Mesenteric fat pad (tissue), 1 donor: Measurements from ENCODE around the gene OLFM1. TPM values are rescaled to one million over a fixed set of nuclear protein-coding genes. Genes with fewer than 3 reads are reported as not detected.

Source experiments
- DNase-seq: peaks from one replicate; pipeline ENCODE4 v3.0.0-alpha.2; 2020; ENCODE audit warnings: low spot score
- total RNA-seq: library from RNA; stranded (reverse); fragmentation: NEBNext Ultra II Directional; extraction: Animal tissue kit (Norgen Biotek cat#: 25700); gene quantifications from one replicate; pipeline ENCODE4 v1.2.1, GENCODE V29; 2021
- donor health status: DM: yes; HTN: yes; CAD: no.

The OLFM1 gene
- total RNA-seq, 1 donor from 2014 or later = 22.6 TPM

DNA sequence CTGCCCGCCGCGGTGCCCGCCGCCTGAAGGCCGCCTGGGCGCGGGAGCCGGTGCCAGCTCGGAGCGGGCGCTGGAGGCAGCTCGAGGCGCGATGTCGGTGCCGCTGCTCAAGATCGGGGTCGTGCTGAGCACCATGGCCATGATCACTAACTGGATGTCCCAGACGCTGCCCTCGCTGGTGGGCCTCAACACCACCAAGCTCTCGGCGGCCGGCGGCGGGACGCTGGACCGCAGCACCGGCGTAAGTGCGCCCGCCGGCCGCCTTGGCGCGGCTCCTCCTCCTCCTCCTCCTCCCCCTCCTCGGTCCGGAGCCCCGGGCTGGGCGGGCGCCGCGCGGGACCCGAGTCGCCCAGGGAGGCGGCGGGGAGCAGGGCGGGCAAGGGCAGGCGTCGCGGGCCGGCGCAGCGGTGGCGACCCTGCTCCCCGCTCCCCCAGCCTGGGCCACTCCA lies 455 bp downstream of the OLFM1 start:
- DNase-seq = no peak

DNA sequence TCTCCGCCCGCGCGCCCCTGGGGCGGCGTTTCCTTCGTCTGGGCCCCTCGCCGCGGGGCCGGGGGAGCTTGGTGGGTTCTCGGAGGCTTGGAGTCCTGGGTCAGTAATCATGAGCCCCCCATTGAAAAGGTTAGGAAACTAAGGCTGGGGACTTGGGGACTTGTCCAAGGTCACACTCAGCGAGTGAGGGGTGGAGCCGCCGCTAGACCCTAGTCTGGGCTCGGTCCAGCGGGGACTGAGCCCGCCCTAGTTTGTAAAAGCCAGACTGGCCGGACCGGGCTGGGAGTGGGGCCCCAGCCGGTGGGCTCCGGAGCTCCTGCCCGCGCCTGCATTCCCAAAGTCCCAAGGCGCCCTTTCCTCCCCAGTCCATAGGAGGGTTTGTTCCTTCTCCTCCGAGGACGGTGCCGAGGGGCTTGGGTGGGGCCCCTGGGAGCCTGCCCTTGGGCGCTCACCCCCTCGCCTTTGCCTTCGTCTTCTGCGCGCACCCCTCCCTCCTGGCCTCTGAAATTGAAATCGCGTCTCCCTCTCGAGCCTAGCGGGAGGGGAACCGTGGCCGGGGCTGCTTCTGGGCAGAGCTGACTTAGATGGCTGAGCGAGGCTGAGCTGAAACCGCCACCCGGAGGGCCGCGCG lies 995 bp downstream of the OLFM1 start:
- DNase-seq = no peak

DNA sequence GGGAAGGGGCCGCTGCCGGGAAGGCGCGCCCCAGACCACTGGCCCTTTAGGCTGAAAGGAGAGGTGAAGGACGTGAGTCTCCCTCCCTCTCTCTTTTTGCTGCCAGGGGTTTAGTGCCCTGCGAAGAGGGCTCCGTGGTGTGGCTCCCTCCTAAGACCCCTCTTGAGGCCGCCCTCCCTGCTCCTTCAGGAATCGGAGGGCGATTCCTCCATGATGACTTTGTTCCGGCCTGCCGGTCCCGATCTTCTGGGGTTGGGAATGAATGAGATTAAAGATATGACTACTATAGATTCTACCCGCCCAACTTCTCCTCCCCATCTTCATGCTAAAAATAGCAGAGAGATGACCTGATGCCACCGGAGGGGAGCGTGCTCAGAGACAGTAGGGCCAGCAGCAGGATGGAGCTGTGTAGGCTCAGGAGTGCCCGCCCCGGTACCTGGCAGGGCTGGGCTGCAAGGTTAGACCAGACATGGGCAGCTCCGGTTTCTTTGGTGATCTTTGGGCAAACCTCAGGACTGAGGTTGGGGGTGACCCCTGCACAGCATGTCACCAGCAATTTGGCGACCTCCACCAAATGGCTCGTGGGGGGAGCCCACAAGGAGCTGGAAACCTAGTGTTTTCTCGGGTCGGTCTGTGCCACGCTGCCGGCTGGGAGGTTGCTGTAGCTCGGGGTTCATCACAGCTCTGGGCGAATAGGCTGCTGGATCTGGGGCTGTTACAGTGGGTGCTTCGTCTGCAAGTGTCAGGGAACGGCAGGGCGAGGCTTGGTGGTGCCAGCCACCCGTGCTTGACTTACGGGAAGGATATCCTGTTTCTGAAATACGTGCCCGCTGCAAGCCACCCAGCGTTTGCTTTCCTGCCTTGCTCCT lies 1.7 kb downstream of the OLFM1 start:
- no peak for DNase-seq

- DNase-seq = no peak
These were observed 2.6 kb downstream of the OLFM1 start for GRCh38 chr9:135090081-135090480.

- DNase-seq = no peak
These were observed 3.1 kb downstream of the OLFM1 start for GRCh38 chr9:135090547-135090946.

DNA sequence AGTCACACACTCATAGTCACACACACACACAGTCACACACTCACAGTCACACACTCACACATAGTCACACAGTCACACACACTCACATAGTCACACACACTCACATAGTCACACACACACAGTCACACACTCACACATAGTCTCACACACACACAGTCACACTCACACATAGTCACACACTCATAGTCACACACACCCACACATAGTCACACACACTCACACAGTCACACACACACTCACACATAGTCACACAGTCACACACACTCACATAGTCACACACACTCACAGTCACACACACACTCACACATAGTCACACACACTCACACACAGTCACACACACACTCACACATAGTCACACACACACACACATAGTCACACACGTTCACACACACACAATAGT lies 4.1 kb downstream of the OLFM1 start:
- DNase-seq = no peak

DNA sequence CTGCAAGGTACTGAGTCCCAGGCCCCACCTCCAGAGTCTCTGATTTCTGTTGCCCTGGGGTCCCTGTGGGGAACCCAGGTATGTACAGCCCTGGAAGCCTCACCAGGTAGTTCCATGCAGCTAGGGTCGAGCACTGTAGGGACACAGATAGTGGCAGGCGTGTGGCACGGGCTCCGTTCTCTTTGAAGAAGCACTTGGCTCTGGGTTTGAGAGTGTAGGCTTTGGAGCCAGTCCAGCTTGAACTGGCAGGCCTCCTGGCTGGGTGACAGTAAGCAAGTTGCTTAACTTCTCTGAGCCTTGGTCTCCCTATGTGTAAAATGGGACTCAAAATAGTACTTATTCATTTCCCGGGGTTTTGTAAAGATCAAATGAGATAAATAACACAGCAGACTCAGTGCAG lies 5.6 kb downstream of the OLFM1 start:
- DNase-seq = no peak

GRCh38 chr9:135093911-135094584 lies 6.6 kb downstream of the OLFM1 start:
- no peak for DNase-seq

DNA sequence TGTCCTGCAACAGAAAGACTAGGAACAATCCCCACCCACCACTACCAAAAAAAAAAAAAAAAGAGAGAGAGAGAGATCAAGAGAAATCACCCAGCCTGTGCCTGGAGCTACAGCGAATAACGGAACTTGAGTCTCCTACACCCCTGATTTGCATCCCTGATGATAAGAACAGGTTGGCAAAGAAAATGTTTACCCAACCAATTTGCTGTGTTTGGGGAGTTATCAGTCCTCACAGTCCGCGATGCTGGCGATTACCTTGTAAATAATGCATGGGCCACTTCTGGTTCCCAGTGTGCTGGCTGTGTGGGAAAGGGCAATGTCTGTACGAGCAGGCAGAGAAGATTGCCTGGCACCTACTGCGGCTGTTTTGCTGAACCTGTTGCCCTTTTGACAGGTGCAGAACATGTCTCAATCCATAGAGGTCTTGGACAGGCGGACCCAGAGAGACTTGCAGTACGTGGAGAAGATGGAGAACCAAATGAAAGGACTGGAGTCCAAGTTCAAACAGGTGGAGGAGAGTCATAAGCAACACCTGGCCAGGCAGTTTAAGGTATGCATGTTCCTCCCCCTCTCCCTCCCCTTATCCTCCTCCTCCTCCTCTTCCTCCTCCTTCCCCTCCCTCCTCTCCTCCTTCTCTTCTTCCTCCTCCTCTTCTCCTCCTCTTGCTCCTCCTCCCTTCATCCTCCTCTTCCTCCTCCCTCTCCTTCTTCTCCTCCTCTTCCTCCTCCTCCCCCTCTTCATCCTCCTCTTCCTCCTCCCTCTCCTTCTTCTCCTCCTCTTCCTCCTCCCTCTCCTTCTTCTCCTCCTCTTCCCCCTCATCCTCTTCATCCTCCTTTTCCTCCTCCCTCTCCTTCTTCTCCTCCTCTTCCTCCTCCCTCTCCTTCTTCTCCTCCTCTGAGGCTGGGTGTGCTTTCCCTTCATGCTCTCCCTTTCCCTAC lies 8.3 kb downstream of the OLFM1 start:
- DNase-seq = no peak

DNA sequence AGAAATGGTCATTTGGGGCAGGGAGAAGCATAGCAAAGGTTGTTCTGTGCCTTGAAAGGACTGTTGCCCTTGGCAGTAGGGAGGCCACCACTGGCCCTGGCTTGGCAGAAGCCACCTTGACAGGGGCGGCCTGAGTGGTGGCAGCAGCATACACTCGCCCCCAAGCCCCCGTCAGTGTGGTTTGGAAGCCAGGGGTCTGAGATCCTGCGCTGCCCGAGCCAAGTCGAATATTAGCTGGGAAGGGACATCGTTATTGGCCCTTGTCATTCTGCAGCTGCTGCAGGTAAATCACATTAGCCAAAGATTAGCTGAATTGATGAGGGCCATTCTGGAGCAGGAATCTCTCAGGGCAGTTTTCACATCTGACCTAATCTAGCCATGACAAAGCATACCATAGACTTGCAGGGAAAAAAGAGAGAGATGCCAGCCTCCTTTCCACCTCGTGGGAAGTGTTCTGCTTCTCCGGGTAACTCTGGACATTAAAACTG lies 9.0 kb downstream of the OLFM1 start:
- no peak for DNase-seq

- DNase-seq = no peak
These were observed 11.1 kb downstream of the OLFM1 start for GRCh38 chr9:135098400-135099105.

DNA sequence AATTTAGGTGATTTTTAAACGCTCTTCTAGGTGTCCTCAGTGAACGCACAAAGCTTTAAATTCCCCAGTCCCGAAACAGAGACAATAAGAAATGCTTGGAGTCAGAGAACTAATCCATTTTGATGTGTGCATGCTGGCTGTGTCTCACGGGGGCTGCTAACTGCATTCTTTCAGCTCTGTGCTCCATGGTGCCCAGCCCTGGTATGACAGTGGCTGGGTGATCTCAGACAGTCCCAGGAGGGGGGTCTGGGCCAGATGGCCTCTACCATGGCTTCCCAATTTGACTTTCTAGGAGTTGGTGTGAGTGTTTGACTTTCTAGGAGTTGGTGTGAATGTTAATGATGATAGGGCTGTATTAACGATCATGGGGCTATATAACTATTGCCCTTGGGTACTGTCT lies 12.1 kb downstream of the OLFM1 start:
- DNase-seq = no peak

- DNase-seq = no peak
These were observed 12.8 kb downstream of the OLFM1 start for GRCh38 chr9:135100241-135100681.

DNA sequence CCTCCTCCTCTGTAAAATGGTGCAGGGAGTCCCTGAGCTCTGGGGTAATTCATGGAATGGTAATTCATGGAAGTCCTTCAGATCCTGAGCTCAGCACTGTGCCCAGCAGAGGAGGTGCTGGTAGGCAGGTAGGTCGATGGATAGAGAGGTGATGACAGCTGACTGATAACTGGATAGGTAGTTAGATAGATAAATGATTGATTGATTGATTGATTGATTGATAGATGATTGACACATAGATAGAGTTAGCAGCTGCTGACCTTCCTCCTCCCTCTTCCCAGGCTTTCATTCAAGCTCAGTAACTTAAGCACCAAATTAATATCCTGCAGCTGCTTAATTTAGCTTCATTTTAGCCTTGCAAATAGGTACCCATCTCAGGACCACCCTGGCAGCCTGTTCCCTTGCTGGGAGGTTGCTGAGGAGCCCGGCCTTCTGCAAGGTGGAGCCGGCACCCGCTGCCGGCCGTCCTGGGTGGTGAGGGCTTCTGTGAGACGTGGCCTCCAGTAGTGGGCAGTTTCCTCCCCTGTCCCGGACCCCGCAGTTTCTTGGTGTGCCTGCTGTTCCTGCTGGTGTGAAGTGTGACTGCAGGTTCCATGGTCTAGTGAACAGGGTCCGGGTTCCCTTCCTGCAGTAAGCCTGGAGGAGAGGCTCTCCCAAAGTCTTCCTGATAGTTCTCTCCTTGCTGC lies 13.4 kb downstream of the OLFM1 start:
- no peak for DNase-seq

DNA sequence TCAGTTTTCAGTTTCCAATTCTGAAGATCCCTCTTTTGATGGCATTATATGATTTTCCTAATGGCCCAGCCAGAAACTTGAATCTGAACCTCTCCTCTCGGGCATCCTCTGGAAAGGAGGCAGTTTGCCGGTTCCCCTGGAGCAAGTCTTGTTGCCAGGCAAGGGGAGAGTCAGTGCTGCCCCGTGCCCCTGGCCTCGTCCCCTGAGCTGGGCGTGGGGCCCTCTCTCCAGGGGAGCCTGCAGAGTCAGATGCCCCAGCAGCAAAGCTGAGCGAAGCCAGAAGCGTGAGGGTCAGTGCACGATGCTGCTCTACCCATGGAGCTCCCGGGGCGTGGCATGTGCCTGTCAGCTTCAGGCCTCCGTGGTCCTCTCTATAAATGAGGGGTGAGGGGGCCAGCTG lies 14.0 kb downstream of the OLFM1 start:
- DNase-seq = no peak

- no peak for DNase-seq
These were observed 14.5 kb downstream of the OLFM1 start for GRCh38 chr9:135101926-135102325.

- DNase-seq = no peak
These were observed 14.9 kb downstream of the OLFM1 start for GRCh38 chr9:135102331-135102730.

DNA sequence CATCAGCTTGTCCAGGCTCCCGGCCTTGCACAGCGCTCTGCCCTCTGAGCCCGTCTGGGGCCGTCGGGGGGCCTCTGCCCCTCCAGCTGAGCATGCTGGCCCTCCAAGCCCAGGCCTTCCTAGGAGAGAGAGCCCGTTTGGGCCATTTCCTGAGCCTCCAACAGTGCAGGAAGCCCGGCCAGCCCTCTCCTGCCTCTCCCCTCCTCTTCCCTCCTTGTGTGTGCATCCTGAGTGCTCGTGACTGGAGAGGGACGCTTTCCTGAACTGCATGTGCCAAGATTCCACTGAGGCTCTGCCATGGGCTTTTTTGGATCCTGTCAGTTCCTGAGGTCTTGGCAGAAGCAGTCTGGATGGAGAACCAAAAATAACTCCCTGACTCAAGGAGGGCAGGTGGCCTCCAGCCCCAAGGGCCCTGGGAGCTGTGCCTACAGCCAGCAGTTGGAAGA lies 15.6 kb downstream of the OLFM1 start:
- DNase-seq = no peak

DNA sequence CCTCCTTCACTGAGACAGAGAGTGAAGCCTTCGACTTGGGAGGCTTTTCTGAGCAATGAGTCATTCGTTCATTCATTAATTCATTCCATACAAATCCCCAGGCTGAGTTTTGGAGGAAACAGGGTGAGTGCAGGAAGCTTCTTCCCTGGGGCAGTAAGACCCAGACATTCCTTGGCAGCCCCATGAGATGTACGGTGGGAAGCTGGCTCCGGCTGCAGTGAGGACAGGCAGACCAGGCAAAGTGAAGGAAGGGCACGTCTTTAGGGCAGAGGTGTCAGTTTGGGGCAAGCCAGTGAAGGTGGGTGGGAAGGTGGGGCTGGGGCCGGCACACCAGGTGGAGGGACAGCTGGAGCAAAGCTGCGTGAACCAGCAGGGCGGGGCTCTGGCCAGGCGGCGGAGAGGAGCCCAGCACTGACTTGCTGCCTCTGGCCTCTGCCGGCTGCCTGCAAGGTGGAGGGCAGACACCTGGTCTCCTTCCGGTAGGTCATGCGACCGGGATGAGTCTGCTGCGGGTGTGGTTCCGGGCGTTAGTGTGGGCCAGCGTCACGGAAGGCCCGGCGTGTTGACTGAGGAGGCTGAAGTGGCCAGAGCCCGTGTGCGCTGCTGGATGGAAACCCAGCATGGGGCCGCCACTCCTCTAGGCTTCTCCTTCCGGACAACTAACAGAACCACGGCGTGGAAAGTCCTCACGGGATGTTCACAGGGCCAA lies 16.6 kb downstream of the OLFM1 start:
- DNase-seq = no peak
